ENCODE data around the gene DAZAP1. TPM values are rescaled to one million over a fixed set of nuclear protein-coding genes. Genes with fewer than 3 reads are reported as not detected.
"Not testable (repeated sequence)": the region's sequence is repeated elsewhere in the genome, so short reads cannot be mapped to it uniquely, and the experiment has no call there.

DAZAP1 gene
- total RNA-seq, 1 donor from 2014 or later: 58.0 TPM

GRCh38 chr19:1411255-1412191 is 4.1 kb downstream of the DAZAP1 start:
- no peak for DNase-seq

- no peak for DNase-seq
Measured at GRCh38 chr19:1412323-1412923, 5.0 kb downstream of the DAZAP1 start.

DNA sequence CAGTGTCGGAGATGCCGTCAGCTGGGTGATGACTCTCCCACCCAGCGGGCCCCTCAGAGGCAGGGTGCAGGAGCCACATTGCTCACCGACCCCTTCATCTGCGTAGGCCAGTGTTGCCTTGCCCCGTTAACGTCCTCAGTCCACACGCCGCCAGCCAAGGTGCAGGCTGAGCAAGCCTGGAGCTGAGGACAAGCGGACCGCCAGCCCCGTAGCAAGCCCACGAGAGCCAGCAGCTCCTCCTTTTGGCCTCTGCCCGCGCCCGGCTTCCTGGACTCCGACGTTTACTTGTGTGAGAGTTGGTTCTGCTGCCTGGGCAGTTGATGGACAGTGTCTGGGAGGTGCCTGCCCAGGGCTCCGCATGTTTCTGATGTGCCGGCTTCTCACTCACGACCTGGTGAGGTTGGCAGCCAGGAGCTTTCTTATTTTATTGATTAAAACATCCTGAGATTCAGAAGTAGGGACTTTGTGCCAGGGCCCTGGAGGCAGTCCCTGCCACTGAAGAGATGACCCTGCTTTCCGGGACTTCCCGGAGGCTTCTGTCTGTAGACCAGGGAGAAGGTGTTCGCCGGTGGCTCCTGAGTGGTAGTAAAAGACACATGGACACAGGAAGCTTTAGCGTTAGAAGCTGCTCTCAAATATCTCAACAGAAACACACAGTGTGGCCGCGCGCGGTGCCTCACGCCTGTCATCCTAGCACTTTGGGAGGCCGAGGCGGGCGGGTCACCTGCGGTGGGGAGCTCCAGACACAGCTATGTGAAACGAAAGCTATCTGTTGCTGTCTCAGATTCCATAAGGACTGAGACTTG is 5.8 kb downstream of the DAZAP1 start:
- DNase-seq: no peak

DNA sequence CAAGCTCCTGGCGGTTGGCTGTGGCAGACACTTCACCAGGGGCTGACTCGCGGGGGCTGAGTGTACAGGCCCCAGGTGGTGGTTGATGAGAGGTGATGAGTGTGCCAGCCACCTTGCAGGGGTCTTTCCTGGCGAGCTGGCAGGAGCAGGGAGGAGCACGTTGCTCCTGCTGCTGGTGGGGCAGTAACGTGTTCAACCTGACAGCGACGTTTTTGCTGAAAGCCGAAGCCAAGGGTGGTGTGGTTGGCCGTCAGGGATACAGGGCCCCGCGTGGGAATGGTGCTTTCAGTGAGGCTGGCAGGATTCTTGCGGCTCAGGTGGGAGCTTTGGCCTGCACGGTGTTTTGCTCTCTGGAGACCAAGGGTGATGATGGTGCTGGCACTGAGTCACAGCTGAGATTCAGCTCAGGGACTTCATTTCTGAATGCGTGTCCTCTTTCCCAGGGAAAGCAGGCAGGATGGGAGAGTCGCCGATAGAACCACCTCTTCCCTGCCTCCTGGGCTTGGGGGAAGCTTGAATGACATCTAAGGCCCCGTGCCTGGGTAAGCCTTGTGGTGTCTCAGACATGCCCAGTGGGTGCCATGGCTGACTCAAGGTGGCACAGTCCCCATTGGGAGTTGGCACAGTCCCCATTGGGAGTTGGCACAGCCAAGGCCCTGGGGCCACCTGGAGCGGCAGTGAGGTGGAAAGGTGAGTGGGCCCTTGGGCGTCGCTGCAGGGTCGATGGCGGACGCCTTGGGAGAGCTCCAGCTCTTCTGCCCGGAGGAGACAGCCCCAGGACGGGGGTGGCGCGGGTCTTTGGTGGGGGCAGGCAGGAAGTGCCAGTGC is 8.8 kb downstream of the DAZAP1 start:
- peak; percentile 31 for DNase-seq

DNA sequence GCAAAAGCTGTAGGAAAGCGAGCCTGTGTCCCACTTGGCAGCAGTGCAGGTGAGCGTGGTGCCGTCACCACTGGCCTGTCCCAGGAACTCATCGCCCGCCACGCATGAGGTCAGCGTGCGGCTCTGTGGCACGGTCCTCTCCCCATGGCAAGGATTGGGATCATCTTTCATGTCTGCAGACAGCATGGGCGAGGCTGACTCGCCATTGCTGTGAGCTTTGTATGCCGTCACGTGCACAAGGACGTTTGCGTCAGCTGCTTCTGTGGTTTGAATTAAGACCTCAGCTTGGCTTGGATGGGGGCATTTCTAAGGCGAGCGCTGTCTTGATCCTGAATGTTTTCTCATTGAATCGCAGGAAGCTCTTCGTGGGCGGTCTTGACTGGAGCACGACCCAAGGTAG is 9.8 kb downstream of the DAZAP1 start:
- no peak for DNase-seq

DNA sequence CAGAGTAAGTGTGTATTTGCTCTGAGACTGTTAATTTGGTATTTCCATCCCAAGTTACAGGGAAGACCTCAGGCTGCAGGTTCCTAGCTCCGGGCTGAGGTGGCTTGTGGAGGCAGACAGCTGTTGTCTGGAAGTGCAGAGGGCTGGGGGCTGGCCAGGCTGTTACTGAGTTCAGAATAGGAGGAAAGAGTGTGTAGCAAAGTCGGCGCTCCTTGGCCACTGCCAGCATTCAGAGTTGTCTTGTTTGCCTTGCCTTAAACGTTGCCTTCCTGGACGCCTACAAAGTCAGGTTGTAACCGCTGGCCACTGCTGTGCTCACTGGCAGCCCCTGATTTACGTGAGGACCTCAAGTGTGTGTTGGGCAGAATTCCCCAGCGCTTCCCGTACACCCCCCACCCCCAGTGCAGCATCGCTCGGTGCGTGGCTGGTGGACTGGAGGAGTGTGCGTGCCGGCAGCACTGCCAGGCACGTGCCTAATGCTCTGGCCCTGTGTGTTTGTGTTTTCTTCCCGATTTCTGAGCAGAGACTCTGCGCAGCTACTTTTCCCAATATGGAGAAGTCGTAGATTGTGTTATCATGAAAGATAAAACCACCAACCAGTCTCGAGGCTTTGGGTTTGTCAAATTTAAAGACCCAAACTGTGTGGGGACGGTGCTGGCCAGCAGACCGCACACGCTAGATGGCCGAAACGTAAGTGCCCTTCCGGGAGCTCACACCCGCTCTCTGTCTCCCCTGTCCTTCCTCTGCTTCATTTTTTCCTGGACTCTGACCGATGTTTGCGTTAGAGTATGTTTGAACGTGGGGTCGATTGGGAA is 10.5 kb downstream of the DAZAP1 start:
- no peak for DNase-seq

- DNase-seq: no peak
Measured at GRCh38 chr19:1418496-1418775, 11.1 kb downstream of the DAZAP1 start.

- DNase-seq: no peak
Measured at GRCh38 chr19:1418951-1419738, 11.8 kb downstream of the DAZAP1 start.

DNA sequence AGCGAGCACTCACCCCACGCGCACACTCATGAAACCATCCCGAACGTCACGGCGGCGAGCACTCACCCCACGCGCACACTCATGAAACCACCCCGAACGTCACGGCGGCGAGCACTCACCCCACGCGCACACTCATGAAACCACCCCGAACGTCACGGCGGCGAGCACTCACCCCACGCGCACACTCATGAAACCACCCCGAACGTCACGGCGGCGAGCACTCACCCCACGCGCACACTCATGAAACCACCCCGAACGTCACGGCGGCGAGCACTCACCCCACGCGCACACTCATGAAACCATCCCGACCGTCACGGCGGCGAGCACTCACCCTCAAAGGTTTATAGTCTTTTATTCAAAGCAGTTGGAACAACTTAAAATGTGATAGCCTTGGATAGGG is 12.7 kb downstream of the DAZAP1 start:
- DNase-seq: not testable (repeated sequence)

DNA sequence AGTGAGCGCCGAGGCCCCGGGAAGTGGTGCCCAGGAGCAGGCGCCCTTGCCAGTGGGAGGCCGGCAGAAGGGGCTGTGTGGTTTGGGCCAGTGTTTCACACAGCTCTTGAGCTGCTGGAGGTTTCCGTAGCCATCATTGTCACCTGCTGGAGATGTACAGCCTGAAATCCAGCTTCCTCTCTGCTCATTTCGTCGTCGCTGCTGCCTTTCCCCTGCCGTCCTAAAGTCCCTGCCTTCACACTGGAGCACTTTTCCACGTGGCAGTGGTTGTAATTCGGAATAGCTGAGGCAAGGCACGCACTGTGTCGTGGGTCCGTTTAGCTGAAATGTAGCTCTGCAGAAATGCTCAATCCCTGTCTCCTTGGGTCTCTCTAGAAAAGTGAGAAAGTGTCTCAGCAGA is 13.2 kb downstream of the DAZAP1 start:
- no peak for DNase-seq

DNA sequence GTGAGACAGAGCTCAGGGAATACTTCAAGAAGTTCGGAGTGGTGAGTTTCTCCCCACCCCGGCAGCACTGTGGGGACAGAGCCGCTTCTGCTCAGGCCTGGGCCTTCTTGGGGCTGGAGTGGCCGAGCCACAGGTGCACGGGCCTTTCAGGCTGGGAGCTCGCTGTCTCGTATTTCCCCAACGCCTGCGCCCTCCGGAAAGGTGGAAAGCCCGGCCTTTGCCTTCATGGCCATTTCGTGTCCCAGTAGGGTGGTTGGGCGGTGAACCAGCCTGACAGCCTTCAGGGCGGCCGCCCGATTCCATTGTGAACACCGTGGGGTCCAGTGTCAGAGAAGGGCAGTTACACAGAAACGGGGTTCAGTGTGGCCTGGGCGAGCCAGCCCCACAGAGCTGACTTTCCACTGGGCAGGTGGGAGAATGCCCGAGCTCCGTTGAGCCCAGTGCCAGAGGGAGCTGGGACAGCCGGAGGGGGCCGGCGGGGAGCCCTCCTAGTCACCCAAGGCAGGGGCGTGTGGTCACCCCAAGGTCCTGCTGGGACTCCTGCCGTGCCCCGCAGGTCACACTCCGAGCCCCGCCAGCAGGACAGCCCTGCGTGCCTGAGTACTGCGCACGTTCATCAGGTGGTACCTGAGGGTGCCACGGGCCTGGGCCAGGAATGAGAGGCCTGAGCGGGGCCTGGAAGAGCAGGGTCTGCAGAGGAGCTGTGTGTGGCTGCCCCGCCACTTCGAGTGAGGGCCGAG is 14.0 kb downstream of the DAZAP1 start:
- no peak for DNase-seq

DNA sequence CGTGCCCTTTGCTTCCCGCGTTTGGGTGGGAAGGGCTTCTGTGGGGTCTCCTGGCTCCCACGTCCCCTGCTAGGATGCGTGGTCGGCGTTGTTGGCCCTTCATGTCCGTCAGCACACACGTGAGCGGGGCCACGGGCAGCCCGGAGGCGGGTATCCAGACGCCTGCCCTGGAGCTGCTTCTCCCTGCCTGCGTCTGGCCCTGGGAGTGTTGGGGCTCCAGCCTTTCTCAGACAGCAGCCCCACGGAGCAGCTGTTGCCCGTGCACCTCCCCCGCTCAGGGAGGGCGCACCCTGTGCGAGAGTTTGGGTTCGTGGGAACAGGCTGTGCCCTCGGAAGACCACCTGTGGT is 14.5 kb downstream of the DAZAP1 start:
- DNase-seq: no peak

DNA sequence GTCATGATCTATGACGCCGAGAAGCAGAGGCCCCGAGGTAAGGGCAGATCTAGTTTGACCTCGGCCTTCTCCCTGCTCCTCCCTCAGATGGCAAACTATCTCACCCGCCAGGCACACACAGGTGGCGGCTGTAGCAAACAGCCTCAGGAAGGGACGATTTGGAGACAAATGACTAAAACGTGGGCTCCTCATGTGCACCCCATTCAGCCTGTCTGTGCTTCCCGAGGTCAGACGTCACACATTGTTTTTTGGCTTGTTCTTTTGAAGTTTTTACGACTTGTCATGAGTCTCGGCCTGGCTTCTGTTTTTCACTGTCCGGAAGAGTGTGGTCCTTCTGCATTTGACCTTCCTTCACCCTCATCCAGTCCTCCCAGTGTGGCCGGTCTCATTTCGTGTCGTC is 15.0 kb downstream of the DAZAP1 start:
- DNase-seq: no peak

GRCh38 chr19:1422943-1423342 is 15.6 kb downstream of the DAZAP1 start:
- DNase-seq: no peak

- DNase-seq: no peak
Measured at GRCh38 chr19:1423436-1424191, 16.2 kb downstream of the DAZAP1 start.

- DNase-seq: no peak
Measured at GRCh38 chr19:1424192-1424955, 17.0 kb downstream of the DAZAP1 start.

GRCh38 chr19:1425102-1425837 is 17.9 kb downstream of the DAZAP1 start:
- DNase-seq: no peak

DNA sequence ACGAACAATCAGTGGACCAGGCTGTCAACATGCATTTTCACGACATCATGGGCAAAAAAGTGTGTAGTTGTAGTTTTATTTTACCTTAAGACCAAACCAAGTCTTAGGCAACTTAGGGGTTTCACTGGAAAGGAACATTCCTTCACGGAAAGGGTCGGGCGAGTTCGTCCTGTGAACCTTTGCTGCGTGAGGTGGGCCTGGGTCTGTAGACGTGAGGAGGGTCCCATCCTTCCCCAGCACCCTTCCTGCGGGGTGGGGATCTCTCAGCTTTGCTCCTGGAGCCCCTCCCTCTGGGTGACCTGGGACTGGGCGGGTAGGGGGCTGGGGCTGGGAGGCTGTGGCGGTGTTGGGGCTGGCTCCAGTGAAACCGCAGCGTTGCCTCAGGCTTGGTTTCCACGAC is 18.5 kb downstream of the DAZAP1 start:
- DNase-seq: no peak
